Small intestine (tissue), 16 donors: ENCODE data around the gene RFC2. TPM values are rescaled to one million over a fixed set of nuclear protein-coding genes. Genes with fewer than 3 reads are reported as not detected.

ENCODE experiments used
- DNase-seq, 2 donors: peaks; one replicate each; pipeline versions ENCODE4 v3.0.0 to v3.0.0-alpha.2; 2013
- FAIRE-seq: peaks from 2 replicates; lab custom pipeline; 2012; peaks lifted over from hg19 to GRCh38; lab: Jason Lieb, UNC
- H3K27ac ChIP-seq, 3 donors: one replicate each; pipeline ENCODE4 v1.5.1; 2013; ENCODE audit warnings: low read length in 2 of 3, mild to moderate bottlenecking in 2 of 3, control low read depth in 1 of 3, inconsistent platforms in 1 of 3, low read depth in 1 of 3, moderate library complexity in 1 of 3
- H3K27me3 ChIP-seq, 3 donors: one replicate each; pipeline ENCODE4 v1.6.1; 2013; ENCODE audit warnings: low read length in 3 of 3, inconsistent platforms in 1 of 3; ENCODE audit not compliant: control insufficient read depth in 3 of 3, insufficient read depth in 3 of 3
- H3K36me3 ChIP-seq, 3 donors: one replicate each; pipeline ENCODE4 v1.6.1; 2013; ENCODE audit warnings: low read length in 3 of 3, inconsistent platforms in 1 of 3, low read depth in 1 of 3, mild to moderate bottlenecking in 1 of 3, moderate library complexity in 1 of 3; ENCODE audit not compliant: control insufficient read depth in 3 of 3, insufficient read depth in 2 of 3
- H3K4me1 ChIP-seq, 3 donors: one replicate each; pipeline ENCODE4 v1.6.1; 2013; ENCODE audit warnings: low read length in 2 of 3, inconsistent platforms in 1 of 3, low read depth in 1 of 3, mild to moderate bottlenecking in 1 of 3, moderate library complexity in 1 of 3; ENCODE audit not compliant: control insufficient read depth in 3 of 3, insufficient read depth in 2 of 3
- H3K4me3 ChIP-seq, 3 donors: one replicate each; pipeline ENCODE4 v1.5.1; 2013; ENCODE audit warnings: low read length in 3 of 3, control low read depth in 1 of 3, inconsistent platforms in 1 of 3, low read depth in 1 of 3, mild to moderate bottlenecking in 1 of 3, moderate library complexity in 1 of 3
- H3K9me3 ChIP-seq, 2 donors: one replicate each; pipeline ENCODE4 v1.6.1; 2013; ENCODE audit warnings: low read depth in 1 of 2, low read length in 1 of 2; ENCODE audit not compliant: control insufficient read depth in 2 of 2, insufficient read depth in 1 of 2
- WGBS, 3 donors: extraction: QIAGEN DNeasy Blood & Tissue Kit; methylation state at CpG; one replicate each; pipeline ENCODE4 v1.1.7; 2013; 5-methylcytosine and 5-hydroxymethylcytosine counted together
- long read RNA-seq, 10 donors: transcript quantifications; one replicate each; lab custom pipeline, GENCODE V29; 2026
- polyA plus RNA-seq, 4 donors: library from polyadenylated mRNA; stranded (reverse) in 3 of 4; unstranded in 1 of 4; fragments of 200-250 nt in 3 of 4; fragments of 120-200 nt in 1 of 4; gene quantifications; one replicate each; pipeline versions ENCODE4 v1.2.1 to v1.2.3, GENCODE V29; 2013
- donor health status: healthy with polysubstance abuse.
- donor health status: control.
- donor health status: control.
- donor health status: Bipolar disorder and iron deficiency.
- donor health status: healthy.

The RFC2 gene
- polyA plus RNA-seq = 10 to 100 TPM in 3 of 4 donors, 1 to 10 TPM in 1; 5.4 to 27.8 (median 19.6) TPM
- long read RNA-seq, donor 1, transcript RFC2-201 (11 exons, 1,695 nt) = major isoform, 10 of 19 reads
- long read RNA-seq, donor 1, partial matches to known transcripts = 6 of 19 reads
- long read RNA-seq, donor 1, other reads (novel, unspliced or antisense) = 0 of 19 reads
- long read RNA-seq, donor 2, partial matches to known transcripts = 0 of 2 reads
- long read RNA-seq, donor 2, other reads (novel, unspliced or antisense) = 0 of 2 reads
- long read RNA-seq, donor 3, partial matches to known transcripts = 0 of 5 reads
- long read RNA-seq, donor 3, other reads (novel, unspliced or antisense) = 0 of 5 reads
- long read RNA-seq, donor 4 = 0 reads
- long read RNA-seq, donor 5, partial matches to known transcripts = 0 of 1 reads
- long read RNA-seq, donor 5, other reads (novel, unspliced or antisense) = 0 of 1 reads
- long read RNA-seq, donor 6, partial matches to known transcripts = 0 of 4 reads
- long read RNA-seq, donor 6, other reads (novel, unspliced or antisense) = 0 of 4 reads
- long read RNA-seq, donor 7, transcript RFC2-201 (11 exons, 1,695 nt) = major isoform, 10 of 11 reads
- long read RNA-seq, donor 7, partial matches to known transcripts = 0 of 11 reads
- long read RNA-seq, donor 7, other reads (novel, unspliced or antisense) = 0 of 11 reads
- long read RNA-seq, donor 8 = 0 reads
- long read RNA-seq, donor 9 = 0 reads
- long read RNA-seq, donor 10, transcript RFC2-201 (11 exons, 1,695 nt) = major isoform, 8 of 10 reads
- long read RNA-seq, donor 10, partial matches to known transcripts = 0 of 10 reads
- long read RNA-seq, donor 10, other reads (novel, unspliced or antisense) = 0 of 10 reads

DNA sequence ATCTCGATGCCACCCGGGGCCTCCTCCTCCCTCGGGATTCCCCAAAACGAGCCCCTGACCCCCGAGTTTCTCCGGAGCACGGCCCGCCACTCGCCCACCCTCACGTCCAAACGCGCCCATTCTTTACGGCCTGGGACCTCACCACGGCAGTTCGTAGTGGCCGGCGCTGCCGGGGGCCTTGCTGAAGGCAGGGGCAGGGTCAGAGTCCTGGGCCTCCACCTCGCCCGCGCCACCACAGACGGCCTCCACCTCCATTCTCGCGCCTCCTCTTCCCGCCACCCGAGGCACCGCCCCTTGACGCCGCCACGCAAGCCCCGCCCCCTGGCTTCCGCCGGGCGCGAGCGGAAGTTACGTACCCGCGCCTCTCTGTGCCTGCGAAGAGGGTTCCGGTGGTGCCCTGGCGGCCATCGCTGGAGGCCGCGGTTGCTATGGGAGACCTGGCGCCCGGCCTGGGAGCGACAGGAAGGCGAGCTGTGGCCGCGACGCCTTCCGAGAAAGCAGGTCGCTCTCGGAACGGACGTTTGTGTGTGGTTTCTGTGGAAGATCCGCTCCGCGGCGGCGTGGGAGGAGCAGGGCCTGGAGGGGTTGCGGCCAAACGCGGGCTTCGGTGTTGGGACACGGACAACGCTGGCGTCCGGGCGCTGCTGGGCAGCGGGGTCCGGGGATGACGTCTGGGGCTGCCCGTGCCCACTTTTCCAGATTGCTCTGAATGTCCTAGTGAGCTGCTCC, at the start of gene RFC2:
TSS of gene RFC2 (minus strand) at position 271 of the 729 bp plus-strand sequence. CDS start at position 255, 16 bp downstream.
- H3K4me1 ChIP-seq = peaks cover 0 to 11% (median 4%) of the 10 kb centered on the region in 3 donors
- peaks cover 0 to 7% (median 0%) of the 10 kb centered on the region in 3 donors for H3K27me3 ChIP-seq
- no peaks in the 10 kb centered on the region for H3K9me3 ChIP-seq
- DNase-seq (peak; percentile 94 to 99), FAIRE-seq (no peak)
- H3K36me3 ChIP-seq = peaks cover 0 to 19% (median 2%) of the 10 kb centered on the region in 3 donors
- 0% methylated on average over 56 to 75 of the region's 75 CpGs for WGBS, 3 donors
- H3K4me3 ChIP-seq = peak within 1 kb of the TSS; percentile 73 to 97 (median 91)
- peak within 1 kb of the TSS; percentile 80 to 96 (median 96) for H3K27ac ChIP-seq

GRCh38 chr7:74302745-74303221, 48.6 kb upstream of the RFC2 start:
- H3K27me3 ChIP-seq = no peaks in the 10 kb centered on the region
- no peak overlapping the region for H3K4me3 ChIP-seq
- FAIRE-seq (no peak), DNase-seq (no peak)
- H3K27ac ChIP-seq = no peak overlapping the region
- peaks cover 0 to 9% (median 0%) of the 10 kb centered on the region in 3 donors for H3K4me1 ChIP-seq
- H3K36me3 ChIP-seq = peaks cover 0 to 4% (median 0%) of the 10 kb centered on the region in 3 donors
- H3K9me3 ChIP-seq = no peaks in the 10 kb centered on the region
- 48 to 52% (median 51%) methylated on average over 10 of the region's 10 CpGs for WGBS, 3 donors

DNA sequence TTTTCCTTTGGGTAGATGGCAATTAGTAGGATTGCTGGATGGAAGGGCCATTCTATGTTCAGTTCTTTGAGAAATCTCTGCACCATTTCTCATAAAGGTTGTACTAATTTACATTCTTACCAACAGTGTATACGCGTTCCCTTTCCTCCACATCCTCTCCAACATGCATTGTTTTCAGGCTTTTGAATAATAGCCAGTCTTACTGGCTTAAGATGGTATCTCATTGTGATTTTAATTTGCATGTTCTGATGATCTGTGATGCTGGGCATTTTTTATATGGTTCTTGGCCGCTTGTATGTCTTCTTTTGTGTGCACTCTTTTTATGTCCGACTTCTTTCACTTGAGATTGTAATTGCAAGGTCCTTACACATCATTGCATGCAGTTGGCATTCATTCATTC, 46.7 kb upstream of the RFC2 start:
- peaks cover 0 to 12% (median 0%) of the 10 kb centered on the region in 3 donors for H3K36me3 ChIP-seq
- H3K4me1 ChIP-seq = peaks cover 0 to 3% (median 0%) of the 10 kb centered on the region in 3 donors
- no peak for DNase-seq
- no peaks in the 10 kb centered on the region for H3K27me3 ChIP-seq
- H3K27ac ChIP-seq = no peak overlapping the region
- 87 to 91% (median 90%) methylated on average over 4 of the region's 4 CpGs for WGBS, 3 donors
- peaks cover 0 to 7% of the 10 kb centered on the region in 2 donors for H3K9me3 ChIP-seq
- no peak for FAIRE-seq
- no peak overlapping the region for H3K4me3 ChIP-seq

DNA sequence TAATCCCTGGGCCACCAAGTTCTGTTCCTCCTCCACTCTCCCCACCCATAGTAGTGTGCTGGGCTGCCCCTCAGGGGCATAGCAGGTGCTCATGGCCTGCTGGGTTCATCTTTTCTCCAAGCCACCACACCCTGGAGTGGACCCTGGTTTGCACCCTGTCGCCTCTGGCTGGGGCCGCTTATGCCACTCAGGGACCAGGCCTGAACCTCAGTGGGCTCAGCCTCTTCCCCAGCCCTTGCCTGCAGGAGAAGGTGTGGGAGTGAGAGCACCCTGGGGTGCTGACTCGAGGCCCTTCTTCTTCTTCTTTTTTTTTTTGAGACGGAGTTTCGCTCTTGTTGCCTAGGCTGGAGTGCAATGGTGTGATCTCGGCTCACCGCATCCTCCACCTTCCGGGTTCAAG, 45.2 kb upstream of the RFC2 start:
- H3K27ac ChIP-seq = no peak overlapping the region
- 92 to 96% (median 93%) methylated on average over 8 of the region's 8 CpGs for WGBS, 3 donors
- DNase-seq (no peak), FAIRE-seq (no peak)
- H3K36me3 ChIP-seq = peaks cover 0 to 12% (median 0%) of the 10 kb centered on the region in 3 donors
- no peak overlapping the region for H3K4me3 ChIP-seq
- peaks cover 0 to 7% of the 10 kb centered on the region in 2 donors for H3K9me3 ChIP-seq
- peaks cover 0 to 10% (median 3%) of the 10 kb centered on the region in 3 donors for H3K4me1 ChIP-seq
- no peaks in the 10 kb centered on the region for H3K27me3 ChIP-seq

- peaks cover 0 to 12% (median 0%) of the 10 kb centered on the region in 3 donors for H3K36me3 ChIP-seq
Measured at GRCh38 chr7:74297516-74298233, 43.5 kb upstream of the RFC2 start.

GRCh38 chr7:74294191-74294998, 40.2 kb upstream of the RFC2 start:
- Histone ChIP-seq H3K27ac (peak overlapping the region in 2 of 3 donors; percentile 2 to 34), H3K27me3 (peaks cover 0 to 6% (median 0%) of the 10 kb centered on the region in 3 donors), H3K4me3 (no peak overlapping the region), H3K36me3 (peaks cover 0 to 10% (median 0%) of the 10 kb centered on the region in 3 donors), H3K4me1 (peaks cover 0 to 52% (median 3%) of the 10 kb centered on the region in 3 donors), H3K9me3 (peaks cover 0 to 7% of the 10 kb centered on the region in 2 donors)
- DNase-seq (peak in 1 of 2 donors; percentile 26), FAIRE-seq (no peak)
- WGBS, 3 donors = 54 to 60% (median 57%) methylated on average over 17 of the region's 17 CpGs

More at GRCh38 chr7:74297516-74298233, 43.5 kb upstream of the RFC2 start:
- H3K9me3 ChIP-seq = peaks cover 0 to 7% of the 10 kb centered on the region in 2 donors
- H3K4me3 ChIP-seq = no peak overlapping the region
- peaks cover 0 to 25% (median 3%) of the 10 kb centered on the region in 3 donors for H3K4me1 ChIP-seq
- WGBS, 3 donors = 88 to 92% (median 91%) methylated on average over 15 of the region's 15 CpGs
- FAIRE-seq (no peak), DNase-seq (no peak)
- H3K27ac ChIP-seq = no peak overlapping the region
- no peaks in the 10 kb centered on the region for H3K27me3 ChIP-seq

DNA sequence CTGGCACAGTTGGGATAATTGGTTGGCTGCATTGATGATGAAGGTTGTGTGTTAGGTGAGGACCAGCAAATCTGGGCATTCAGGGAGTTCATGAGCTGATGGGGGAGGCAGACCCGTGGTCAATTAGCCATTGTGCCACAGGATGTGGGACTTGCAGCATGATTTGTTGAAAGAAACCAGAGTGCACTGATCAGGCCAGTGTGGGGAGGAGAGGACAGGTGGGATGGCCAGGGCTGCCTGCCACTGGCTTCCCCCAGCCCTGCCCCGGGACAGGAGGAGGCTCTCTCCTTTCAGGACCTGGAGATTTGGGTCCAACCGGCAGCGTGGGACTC, 39.3 kb upstream of the RFC2 start:
- no peak for FAIRE-seq
- Histone ChIP-seq H3K27ac (peak overlapping the region; percentile 67 to 76 (median 70)), H3K4me1 (peaks cover 0 to 58% (median 0%) of the 10 kb centered on the region in 3 donors), H3K36me3 (peaks cover 0 to 10% (median 0%) of the 10 kb centered on the region in 3 donors), H3K4me3 (peak overlapping the region in 2 of 3 donors; percentile 37 to 47), H3K27me3 (peaks cover 0 to 6% (median 0%) of the 10 kb centered on the region in 3 donors), H3K9me3 (peaks cover 0 to 7% of the 10 kb centered on the region in 2 donors)
- no peak for DNase-seq
- WGBS, 3 donors = 25 to 58% (median 51%) methylated on average over 3 to 4 of the region's 4 CpGs
